ENCODE results near the gene SLFN11.
A peak's percentile ranks its signal among the peaks of the same experiment; 100 is the strongest.
"Not testable (repeated sequence)": the region's sequence is repeated elsewhere in the genome, so short reads cannot be mapped to it uniquely, and the experiment has no call there.

The SLFN11 gene
- total RNA-seq = 67.2 reads per million, percentile 74 among the genes with 10 or more reads in this experiment

- peak; percentile 83 for DNase-seq
Measured at GRCh38 chr17:35373534-35373983, at the start of gene SLFN11. Gene SLFN11, minus strand, starts transcription at chr17:35373621. Its CDS starts 9,814 bp downstream, at chr17:35363807.

- not testable (repeated sequence) for DNase-seq
Measured at GRCh38 chr17:35421069-35421468, 47.6 kb upstream of the SLFN11 start.

GRCh38 chr17:35416659-35417058, 43.2 kb upstream of the SLFN11 start:
- no peak for DNase-seq

- not testable (repeated sequence) for DNase-seq
Measured at GRCh38 chr17:35414707-35415106, 41.3 kb upstream of the SLFN11 start.

- no peak for DNase-seq
Measured at GRCh38 chr17:35414247-35414646, 40.8 kb upstream of the SLFN11 start.

- no peak for DNase-seq
Measured at GRCh38 chr17:35407531-35407930, 34.1 kb upstream of the SLFN11 start.

- DNase-seq = no peak
Measured at GRCh38 chr17:35406568-35406967, 33.1 kb upstream of the SLFN11 start.

- DNase-seq = no peak
Measured at GRCh38 chr17:35404360-35404759, 30.9 kb upstream of the SLFN11 start.

GRCh38 chr17:35393783-35394182, 20.4 kb upstream of the SLFN11 start:
- DNase-seq = not testable (repeated sequence)

- no peak for DNase-seq
Measured at GRCh38 chr17:35390663-35391062, 17.2 kb upstream of the SLFN11 start.

- no peak for DNase-seq
Measured at GRCh38 chr17:35390156-35390555, 16.7 kb upstream of the SLFN11 start.

- DNase-seq = no peak
Measured at GRCh38 chr17:35387496-35387895, 14.1 kb upstream of the SLFN11 start.

GRCh38 chr17:35377706-35378105, 4.3 kb upstream of the SLFN11 start:
- no peak for DNase-seq

- no peak for DNase-seq
Measured at GRCh38 chr17:35377068-35377467, 3.6 kb upstream of the SLFN11 start.

GRCh38 chr17:35376245-35376644, 2.8 kb upstream of the SLFN11 start:
- DNase-seq = no peak

GRCh38 chr17:35374766-35375344, 1.4 kb upstream of the SLFN11 start:
- no peak for DNase-seq

GRCh38 chr17:35373984-35374765, 754 bp upstream of the SLFN11 start:
- peak; percentile 9 for DNase-seq

- DNase-seq = peak; percentile 4
Measured at GRCh38 chr17:35372846-35373533, 431 bp downstream of the SLFN11 start.

- DNase-seq = no peak
Measured at GRCh38 chr17:35371934-35372333, 1.5 kb downstream of the SLFN11 start.

- no peak for DNase-seq
Measured at GRCh38 chr17:35368081-35368830, 5.2 kb downstream of the SLFN11 start.

- DNase-seq = no peak
Measured at GRCh38 chr17:35361027-35361426, 12.4 kb downstream of the SLFN11 start.

- DNase-seq = no peak
Measured at GRCh38 chr17:35359398-35359797, 14.0 kb downstream of the SLFN11 start.

- no peak for DNase-seq
Measured at GRCh38 chr17:35352284-35352683, 21.1 kb downstream of the SLFN11 start.

All from effector CD4-positive, alpha-beta T cell (primary cell).